Uterus (tissue), 4 donors: Measurements from ENCODE around the gene HSPA4L. TPM values are rescaled to one million over a fixed set of nuclear protein-coding genes. Genes with fewer than 3 reads are reported as not detected.

Experiments
- DNase-seq, 2 donors: peaks; one replicate each; pipeline ENCODE4 v3.0.0-alpha.2; 2019 to 2020
- H3K27ac ChIP-seq, 2 donors: fragments of 200-600 bp; sonication (generic); 1 replicate in 1 of 2; 2 replicates in 1 of 2; pipeline ENCODE4 v1.5.1; 2016 to 2018
- H3K27me3 ChIP-seq, 2 donors: fragments of 200-600 bp; sonication (generic); one replicate each; pipeline ENCODE4 v1.5.1; 2018 to 2019; ENCODE audit warnings: control low read depth in 1 of 2
- H3K36me3 ChIP-seq, 2 donors: fragments of 200-600 bp; sonication (generic); one replicate each; pipeline ENCODE4 v1.5.1; 2019; ENCODE audit warnings: control low read depth in 1 of 2
- H3K4me1 ChIP-seq, 2 donors: fragments of 200-600 bp; sonication (generic); one replicate each; pipeline ENCODE4 v1.5.1; 2018 to 2019; ENCODE audit warnings: control low read depth in 1 of 2
- H3K4me3 ChIP-seq, 2 donors: fragments of 200-600 bp; sonication (generic); 1 replicate in 1 of 2; 2 replicates in 1 of 2; pipeline ENCODE4 v1.5.1; 2018 to 2019; ENCODE audit warnings: mild to moderate bottlenecking in 1 of 2
- H3K9me3 ChIP-seq, 2 donors: fragments of 200-600 bp; sonication (generic); one replicate each; pipeline ENCODE4 v1.5.1; 2019; ENCODE audit warnings: control low read depth in 1 of 2
- POLR2A ChIP-seq, 2 donors: fragments of 450-650 bp; IDR thresholded peaks; one replicate each; pipeline ENCODE4 v1.6.1; 2016; ENCODE audit warnings: antibody characterized with exemption in 2 of 2, mild to moderate bottlenecking in 1 of 2, moderate library complexity in 1 of 2
- intact Hi-C: fragments of 100-400 bp; cut with DNase I; formaldehyde crosslinking; loops from one replicate; pipeline ENCODE4 v1.15.1; 2023; ENCODE audit warnings: low total_unique reads
- total RNA-seq, 4 donors: library from RNA; depleted of rRNA in 3 of 4; stranded (reverse); fragments of >200 nt in 3 of 4; gene quantifications; one replicate each; pipeline versions ENCODE4 v1.1.0 to v1.2.4, GENCODE V29; 2014 to 2023
- TF ChIP-seq, protein P1 (sequence below), 4 experiments: fragments of 200-600 bp in 2 of 4; fragments of 450-650 bp in 2 of 4; sonication (generic) in 2 of 4; IDR thresholded peaks; one replicate each; pipeline ENCODE4 v1.5.1; 2016 to 2019; ENCODE audit warnings: antibody characterized with exemption in 4 of 4, mild to moderate bottlenecking in 2 of 4, moderate library complexity in 1 of 4
- donor health status: DM: yes; HTN: yes; CAD: no.

The HSPA4L gene
- total RNA-seq, 4 donors from 2014 or later: 0.26 to 7.2 (median 2.8) TPM

DNA sequence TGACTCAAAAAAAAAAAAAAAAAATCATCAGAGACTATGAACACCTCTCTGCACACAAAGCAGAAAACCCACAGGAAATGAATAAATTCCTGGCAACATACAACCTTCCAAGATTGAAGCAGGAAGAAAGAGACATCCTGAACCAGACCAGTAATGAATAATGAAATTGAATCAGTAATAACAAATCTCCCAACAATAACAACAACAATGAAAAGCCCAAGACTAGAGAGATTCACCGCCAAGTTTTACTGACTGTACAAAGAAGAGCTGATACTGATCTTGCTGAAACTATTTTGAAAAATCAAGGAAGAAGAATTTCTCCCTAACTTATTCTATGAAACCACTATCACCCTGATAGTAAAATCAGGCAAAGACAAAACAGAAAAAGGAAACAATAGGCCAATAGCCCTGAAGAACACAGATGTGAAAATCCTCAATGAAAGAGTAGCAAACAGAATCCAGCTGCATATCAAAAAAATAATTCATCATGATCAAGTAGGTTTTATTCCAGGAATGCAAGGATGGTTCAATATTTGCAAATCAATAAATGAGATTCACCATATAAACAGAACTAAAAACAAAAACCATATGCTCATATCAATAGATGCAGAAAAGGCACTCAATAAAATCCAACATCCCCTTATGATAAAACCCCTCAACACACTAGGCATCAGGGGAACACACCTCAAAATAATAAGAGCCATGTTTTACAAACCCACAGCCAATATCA, 67.5 kb downstream of the HSPA4L start:
- Histone ChIP-seq H3K27me3 (no peaks in the 10 kb centered on the region), H3K36me3 (no peaks in the 10 kb centered on the region), H3K4me3 (no peak overlapping the region), H3K9me3 (peaks cover 0 to 23% of the 10 kb centered on the region in 2 donors), H3K4me1 (no peaks in the 10 kb centered on the region), H3K27ac (no peak overlapping the region)
- no peak for DNase-seq
- intact Hi-C loops: no loop called here
- TF ChIP-seq POLR2A (IDR thresholded peaks at IDR 0.05): no peak
- TF ChIP-seq, protein P1, sequence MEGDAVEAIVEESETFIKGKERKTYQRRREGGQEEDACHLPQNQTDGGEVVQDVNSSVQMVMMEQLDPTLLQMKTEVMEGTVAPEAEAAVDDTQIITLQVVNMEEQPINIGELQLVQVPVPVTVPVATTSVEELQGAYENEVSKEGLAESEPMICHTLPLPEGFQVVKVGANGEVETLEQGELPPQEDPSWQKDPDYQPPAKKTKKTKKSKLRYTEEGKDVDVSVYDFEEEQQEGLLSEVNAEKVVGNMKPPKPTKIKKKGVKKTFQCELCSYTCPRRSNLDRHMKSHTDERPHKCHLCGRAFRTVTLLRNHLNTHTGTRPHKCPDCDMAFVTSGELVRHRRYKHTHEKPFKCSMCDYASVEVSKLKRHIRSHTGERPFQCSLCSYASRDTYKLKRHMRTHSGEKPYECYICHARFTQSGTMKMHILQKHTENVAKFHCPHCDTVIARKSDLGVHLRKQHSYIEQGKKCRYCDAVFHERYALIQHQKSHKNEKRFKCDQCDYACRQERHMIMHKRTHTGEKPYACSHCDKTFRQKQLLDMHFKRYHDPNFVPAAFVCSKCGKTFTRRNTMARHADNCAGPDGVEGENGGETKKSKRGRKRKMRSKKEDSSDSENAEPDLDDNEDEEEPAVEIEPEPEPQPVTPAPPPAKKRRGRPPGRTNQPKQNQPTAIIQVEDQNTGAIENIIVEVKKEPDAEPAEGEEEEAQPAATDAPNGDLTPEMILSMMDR (IDR thresholded peaks at IDR 0.05): no peak

DNA sequence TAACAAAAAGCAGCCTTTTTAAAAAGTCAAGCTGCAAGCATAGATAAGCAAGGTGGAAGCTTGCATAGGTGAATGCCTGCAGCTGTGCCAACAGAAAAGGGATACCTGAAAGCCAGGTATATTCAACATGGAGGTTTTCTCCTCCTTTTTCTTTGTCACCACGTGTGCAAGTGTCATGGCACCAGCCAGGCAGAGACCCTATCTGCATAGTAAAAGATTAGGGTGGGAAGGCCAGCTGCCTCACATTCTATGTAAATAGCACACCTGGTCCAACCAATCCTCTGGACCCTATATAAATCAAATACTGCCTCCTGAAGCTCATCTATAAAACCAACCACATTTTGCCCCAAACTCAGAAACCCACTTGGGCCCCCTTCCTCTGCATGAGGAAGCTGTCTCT, 70.5 kb downstream of the HSPA4L start:
- Histone ChIP-seq H3K36me3 (no peaks in the 10 kb centered on the region), H3K4me3 (no peak overlapping the region), H3K27me3 (no peaks in the 10 kb centered on the region), H3K27ac (no peak overlapping the region), H3K4me1 (no peaks in the 10 kb centered on the region), H3K9me3 (peaks cover 0 to 23% of the 10 kb centered on the region in 2 donors)
- DNase-seq: no peak
- intact Hi-C loops: no loop called here
- TF ChIP-seq, protein P1 (IDR thresholded peaks at IDR 0.05): no peak
- no peak for TF ChIP-seq POLR2A (IDR thresholded peaks at IDR 0.05)

DNA sequence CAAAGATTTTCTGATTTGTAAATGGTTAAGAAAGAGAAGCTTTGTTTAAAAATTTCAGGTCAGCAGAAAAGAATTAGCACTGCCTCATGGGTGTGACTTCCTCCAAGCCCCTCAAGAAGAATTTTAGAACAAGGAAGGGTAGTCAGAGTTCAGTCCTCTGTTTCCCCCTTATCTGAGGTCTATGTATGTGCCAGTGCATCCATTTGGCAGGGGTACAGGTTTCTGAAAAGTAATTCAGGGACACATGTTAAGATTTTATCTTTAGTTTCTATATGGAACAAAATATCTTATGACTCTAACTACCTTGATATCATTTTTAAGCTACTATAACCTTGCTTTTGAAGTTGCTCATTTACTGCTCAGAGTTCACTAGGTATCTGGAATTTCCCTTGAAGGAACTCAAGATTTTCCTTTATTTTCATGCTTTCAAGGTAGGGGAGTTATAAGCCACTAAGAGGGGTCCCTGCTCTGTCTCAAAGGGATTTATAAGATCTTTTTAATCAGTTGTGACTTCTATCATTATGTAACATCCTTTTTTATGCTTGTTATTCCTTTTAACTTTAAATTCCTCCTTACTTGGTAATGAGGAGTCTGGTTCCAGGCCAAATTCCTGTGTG, 74.2 kb downstream of the HSPA4L start:
- no peak for TF ChIP-seq POLR2A (IDR thresholded peaks at IDR 0.05)
- TF ChIP-seq, protein P1 (IDR thresholded peaks at IDR 0.05): no peak
- Histone ChIP-seq H3K9me3 (peaks cover 0 to 4% of the 10 kb centered on the region in 2 donors), H3K27me3 (no peaks in the 10 kb centered on the region), H3K36me3 (no peaks in the 10 kb centered on the region), H3K27ac (no peak overlapping the region), H3K4me3 (no peak overlapping the region), H3K4me1 (no peaks in the 10 kb centered on the region)
- DNase-seq: no peak
- intact Hi-C loops: no loop called here

DNA sequence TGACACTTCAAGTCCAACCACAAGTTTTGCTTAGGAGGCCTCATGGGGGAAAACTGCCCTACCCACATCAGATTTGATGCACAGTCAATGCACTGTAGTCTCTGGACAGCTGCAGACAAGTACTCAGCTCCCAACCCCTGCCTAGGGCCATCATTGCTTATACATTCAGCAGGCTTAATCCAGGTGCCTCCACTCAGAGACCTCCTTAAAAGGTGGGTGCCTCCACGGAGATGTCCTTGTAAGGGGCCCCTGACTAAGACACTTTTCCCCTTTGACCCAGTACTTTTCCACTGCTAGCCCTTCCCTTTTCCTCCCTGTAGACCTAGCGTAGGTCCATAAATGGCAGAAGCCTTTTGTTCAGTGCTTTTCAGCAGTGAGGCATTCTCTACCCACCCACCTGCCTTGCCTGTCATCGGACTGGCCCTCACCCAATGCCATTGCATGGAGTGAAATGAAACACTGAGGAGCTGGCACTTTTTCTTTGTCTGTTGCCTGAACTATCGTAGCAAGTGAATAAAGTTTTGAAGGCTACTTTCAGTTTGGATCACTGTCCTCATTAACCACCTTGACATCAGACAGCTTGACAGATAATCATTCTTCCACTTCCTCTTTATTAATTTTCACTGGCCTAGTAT, 74.8 kb downstream of the HSPA4L start:
- TF ChIP-seq POLR2A (IDR thresholded peaks at IDR 0.05): no peak
- TF ChIP-seq, protein P1 (IDR thresholded peaks at IDR 0.05): no peak
- H3K9me3 ChIP-seq: no peaks in the 10 kb centered on the region
- no peak for DNase-seq
- no peak overlapping the region for H3K4me3 ChIP-seq
- H3K36me3 ChIP-seq: no peaks in the 10 kb centered on the region
- H3K27ac ChIP-seq: no peak overlapping the region
- intact Hi-C loops: no loop called here
- no peaks in the 10 kb centered on the region for H3K27me3 ChIP-seq
- H3K4me1 ChIP-seq: no peaks in the 10 kb centered on the region

DNA sequence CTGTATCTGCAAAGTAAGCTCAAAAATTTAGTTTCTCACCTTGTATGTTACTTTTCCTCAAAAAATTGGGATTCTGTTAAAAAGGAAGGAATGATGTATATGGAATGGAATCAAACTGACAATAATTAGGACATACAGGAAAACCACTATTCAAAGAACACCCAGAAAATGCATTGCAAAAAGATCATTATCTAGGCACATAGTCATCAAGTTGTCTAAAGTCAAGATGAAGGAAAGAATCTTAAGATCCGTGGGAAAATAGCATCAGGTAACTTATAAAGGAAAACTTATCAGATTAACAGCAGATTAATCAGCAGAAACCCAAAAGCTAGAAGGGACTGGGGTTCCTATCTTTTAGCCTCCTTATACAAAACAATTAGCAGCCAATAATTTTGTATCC, 75.5 kb downstream of the HSPA4L start:
- TF ChIP-seq, protein P1 (IDR thresholded peaks at IDR 0.05): no peak
- no peak for TF ChIP-seq POLR2A (IDR thresholded peaks at IDR 0.05)

More for the DNA sequence above, 75.5 kb downstream of the HSPA4L start:
- H3K27ac ChIP-seq: no peak overlapping the region
- no peaks in the 10 kb centered on the region for H3K27me3 ChIP-seq
- no peaks in the 10 kb centered on the region for H3K36me3 ChIP-seq
- no peaks in the 10 kb centered on the region for H3K9me3 ChIP-seq
- DNase-seq: no peak
- H3K4me3 ChIP-seq: no peak overlapping the region
- no peaks in the 10 kb centered on the region for H3K4me1 ChIP-seq
- intact Hi-C loops: no loop called here
